HFF-Myc (cell line): Measurements from ENCODE around the gene IL1F10.

Experiments used
- DNase-seq: peaks from one replicate; pipeline ENCODE4 v3.0.0-alpha.2; 2011; ENCODE audit warnings: low read depth; ENCODE audit errors: extremely low read depth
- H3K4me3 ChIP-seq: replicated peaks from 2 replicates; pipeline ENCODE4 v1.5.1; 2011; ENCODE audit warnings: low read depth, mild to moderate bottlenecking, control low read depth, low read length
- CTCF ChIP-seq: IDR thresholded peaks from 2 replicates; pipeline ENCODE4 v1.5.1; 2012; ENCODE audit warnings: mild to moderate bottlenecking, low read depth, low read length, control low read depth; ENCODE audit errors: missing control alignments

The IL1F10 gene

GRCh38 chr2:113032737-113033136 is 35.0 kb upstream of the IL1F10 start:
- TF ChIP-seq CTCF: no peak
- no peak overlapping the region for H3K4me3 ChIP-seq
- no peak for DNase-seq

GRCh38 chr2:113034016-113034415 is 33.8 kb upstream of the IL1F10 start:
- no peak for TF ChIP-seq CTCF
- no peak overlapping the region for H3K4me3 ChIP-seq

GRCh38 chr2:113036763-113037162 is 31.0 kb upstream of the IL1F10 start:
- TF ChIP-seq CTCF: no peak
- no peak for DNase-seq
- H3K4me3 ChIP-seq: no peak overlapping the region

More at GRCh38 chr2:113034016-113034415, 33.8 kb upstream of the IL1F10 start:
- DNase-seq: no peak

- DNase-seq: no peak
- no peak for TF ChIP-seq CTCF
- H3K4me3 ChIP-seq: no peak overlapping the region
Observed at GRCh38 chr2:113038291-113038690, 29.5 kb upstream of the IL1F10 start.

- no peak for DNase-seq
- no peak for TF ChIP-seq CTCF
- no peak overlapping the region for H3K4me3 ChIP-seq
Observed at GRCh38 chr2:113039158-113039557, 28.6 kb upstream of the IL1F10 start.

GRCh38 chr2:113039719-113040118 is 28.1 kb upstream of the IL1F10 start:
- no peak for DNase-seq
- H3K4me3 ChIP-seq: no peak overlapping the region
- TF ChIP-seq CTCF: no peak

GRCh38 chr2:113041871-113042270 is 25.9 kb upstream of the IL1F10 start:
- DNase-seq: no peak
- no peak for TF ChIP-seq CTCF

More at GRCh38 chr2:113041871-113042270, 25.9 kb upstream of the IL1F10 start:
- no peak overlapping the region for H3K4me3 ChIP-seq
